ENCODE data around the gene PGAM2.

The PGAM2 gene

GRCh38 chr7:44058759-44059218, 6.6 kb downstream of the PGAM2 start:
- DNase-seq (ENCODE audit: extremely low read depth, low read depth) = no peak

GRCh38 chr7:44057849-44058758, 7.3 kb downstream of the PGAM2 start:
- no peak for TF ChIP-seq CTCF (IDR thresholded peaks at IDR 0.05; ENCODE audit: low read depth, low read length)
- DNase-seq (ENCODE audit: extremely low read depth, low read depth) = no peak

More at GRCh38 chr7:44058759-44059218, 6.6 kb downstream of the PGAM2 start:
- no peak for TF ChIP-seq CTCF (IDR thresholded peaks at IDR 0.05; ENCODE audit: low read depth, low read length)

GRCh38 chr7:44057181-44057848, 8.1 kb downstream of the PGAM2 start:
- no peak for TF ChIP-seq CTCF (IDR thresholded peaks at IDR 0.05; ENCODE audit: low read depth, low read length)
- DNase-seq (ENCODE audit: extremely low read depth, low read depth) = no peak

GRCh38 chr7:44056681-44057080, 8.7 kb downstream of the PGAM2 start:
- TF ChIP-seq CTCF (IDR thresholded peaks at IDR 0.05; ENCODE audit: low read depth, low read length) = no peak
- DNase-seq (ENCODE audit: extremely low read depth, low read depth) = no peak

- no peak for DNase-seq (ENCODE audit: extremely low read depth, low read depth)
- TF ChIP-seq CTCF (IDR thresholded peaks at IDR 0.05; ENCODE audit: low read depth, low read length) = no peak
Observed at GRCh38 chr7:44052771-44053365, 12.5 kb downstream of the PGAM2 start.

GRCh38 chr7:44051611-44052220, 13.7 kb downstream of the PGAM2 start:
- no peak for TF ChIP-seq CTCF (IDR thresholded peaks at IDR 0.05; ENCODE audit: low read depth, low read length)
- no peak for DNase-seq (ENCODE audit: extremely low read depth, low read depth)

Data from AG09319 (cell line).